Liver (tissue), 9 donors: ENCODE measurements around the gene KRCC1. TPM values are rescaled to one million over a fixed set of nuclear protein-coding genes. Genes with fewer than 3 reads are reported as not detected.

ENCODE experiments used
- DNase-seq: peaks from one replicate; pipeline ENCODE4 v3.0.0-alpha.2; 2017; ENCODE audit warnings: low spot score
- H3K27ac ChIP-seq, 2 donors: one replicate each; pipeline ENCODE4 v1.7.0; 2013; ENCODE audit warnings: inconsistent platforms in 2 of 2, low read length in 2 of 2, control low read depth in 1 of 2, low read depth in 1 of 2, mild to moderate bottlenecking in 1 of 2
- H3K27me3 ChIP-seq, 4 donors: one replicate each; pipeline versions ENCODE4 v1.6.1 to v1.7.0; 2013; ENCODE audit warnings: low read length in 3 of 4, inconsistent platforms in 1 of 4, mild to moderate bottlenecking in 1 of 4, moderate library complexity in 1 of 4; ENCODE audit not compliant: control insufficient read depth in 4 of 4, insufficient read depth in 4 of 4
- H3K36me3 ChIP-seq, 4 donors: one replicate each; pipeline versions ENCODE4 v1.6.1 to v1.7.0; 2013; ENCODE audit warnings: low read length in 3 of 4, mild to moderate bottlenecking in 3 of 4, low read depth in 1 of 4, moderate library complexity in 1 of 4; ENCODE audit not compliant: control insufficient read depth in 4 of 4, insufficient read depth in 3 of 4
- H3K4me1 ChIP-seq, 4 donors: one replicate each; pipeline versions ENCODE4 v1.6.1 to v1.7.0; 2013; ENCODE audit warnings: low read length in 3 of 4, mild to moderate bottlenecking in 3 of 4, moderate library complexity in 1 of 4; ENCODE audit not compliant: control insufficient read depth in 4 of 4, insufficient read depth in 4 of 4
- H3K4me3 ChIP-seq, 3 donors: one replicate each; pipeline versions ENCODE4 v1.6.1 to v1.7.0; 2013; ENCODE audit warnings: low read length in 3 of 3, control low read depth in 1 of 3, low read depth in 1 of 3, mild to moderate bottlenecking in 1 of 3
- H3K9ac ChIP-seq, 2 donors: one replicate each; pipeline ENCODE4 v1.7.0; 2013; ENCODE audit warnings: low read length in 2 of 2, mild to moderate bottlenecking in 2 of 2, moderate library complexity in 2 of 2, control low read depth in 1 of 2, low read depth in 1 of 2
- H3K9me3 ChIP-seq, 4 donors: one replicate each; pipeline versions ENCODE4 v1.6.1 to v1.7.0; 2013; ENCODE audit warnings: low read length in 3 of 4; ENCODE audit not compliant: control insufficient read depth in 4 of 4
- ATF3 ChIP-seq: IDR thresholded peaks from 2 replicates; pipeline ENCODE4 v1.6.1; 2016; ENCODE audit warnings: antibody characterized with exemption
- CTCF ChIP-seq: fragments of 150-350 bp; IDR thresholded peaks from 2 replicates; pipeline ENCODE4 v1.5.1; 2017; ENCODE audit warnings: improper control_type of control experiment, low read depth, low read length; ENCODE audit not compliant: missing input control
- EGR1 ChIP-seq, 2 donors: IDR thresholded peaks; 2 replicates each; pipeline ENCODE4 v1.6.1; 2016 to 2018; ENCODE audit warnings: antibody characterized with exemption in 2 of 2, low read depth in 2 of 2
- FOXA1 ChIP-seq: IDR thresholded peaks from 2 replicates; pipeline ENCODE4 v1.6.1; 2016; ENCODE audit warnings: antibody characterized with exemption
- FOXA2 ChIP-seq: IDR thresholded peaks from 2 replicates; pipeline ENCODE4 v1.6.1; 2016; ENCODE audit warnings: antibody characterized with exemption
- GABPA ChIP-seq, 2 donors: IDR thresholded peaks in 1 of 2; conservative IDR thresholded peaks in 1 of 2; 2 replicates each; pipeline ENCODE4 v1.6.1; 2016; ENCODE audit warnings: antibody characterized with exemption in 2 of 2, mild to moderate bottlenecking in 1 of 2, moderate library complexity in 1 of 2
- HNF4G ChIP-seq: IDR thresholded peaks from 2 replicates; pipeline ENCODE4 v1.6.1; 2016; ENCODE audit warnings: antibody characterized with exemption
- JUND ChIP-seq, 2 donors: IDR thresholded peaks; 2 replicates each; pipeline ENCODE4 v1.6.1; 2016; ENCODE audit warnings: antibody characterized with exemption in 2 of 2
- MAX ChIP-seq: IDR thresholded peaks from 2 replicates; pipeline ENCODE4 v1.6.1; 2016; ENCODE audit warnings: antibody characterized with exemption
- NR2F2 ChIP-seq: IDR thresholded peaks from 2 replicates; pipeline ENCODE4 v1.6.1; 2016; ENCODE audit warnings: antibody characterized with exemption
- RAD21 ChIP-seq, 2 donors: IDR thresholded peaks; 2 replicates each; pipeline ENCODE4 v1.6.1; 2016; ENCODE audit warnings: antibody characterized with exemption in 2 of 2, mild to moderate bottlenecking in 2 of 2
- REST ChIP-seq: IDR thresholded peaks from 2 replicates; pipeline ENCODE4 v1.6.1; 2016; ENCODE audit warnings: antibody characterized with exemption, mild to moderate bottlenecking
- RXRA ChIP-seq, 2 donors: IDR thresholded peaks; 2 replicates each; pipeline ENCODE4 v1.6.1; 2017 to 2018; ENCODE audit warnings: antibody characterized with exemption in 2 of 2, mild to moderate bottlenecking in 1 of 2
- SP1 ChIP-seq: IDR thresholded peaks from 2 replicates; pipeline ENCODE4 v1.6.1; 2018; ENCODE audit warnings: antibody characterized with exemption, mild to moderate bottlenecking
- TAF1 ChIP-seq: conservative IDR thresholded peaks from 2 replicates; pipeline ENCODE4 v1.6.1; 2016; ENCODE audit warnings: antibody characterized with exemption, mild to moderate bottlenecking
- YY1 ChIP-seq: IDR thresholded peaks from 2 replicates; pipeline ENCODE4 v1.6.1; 2016; ENCODE audit warnings: antibody characterized with exemption, mild to moderate bottlenecking
- ZBTB33 ChIP-seq: IDR thresholded peaks from 2 replicates; pipeline ENCODE4 v1.6.1; 2016; ENCODE audit warnings: antibody characterized with exemption
- WGBS: extraction: QIAGEN DNeasy Blood & Tissue Kit; methylation state at CpG from one replicate; pipeline ENCODE4 v1.1.7; 2013; 5-methylcytosine and 5-hydroxymethylcytosine counted together
- polyA plus RNA-seq, 2 donors: library from polyadenylated mRNA; stranded (reverse) in 1 of 2; unstranded in 1 of 2; fragments of 200-250 nt in 1 of 2; fragments of >200 nt in 1 of 2; fragmentation: Nextera tagmentation in 1 of 2; extraction: Ambion mirVana in 1 of 2; gene quantifications; one replicate each; pipeline versions ENCODE4 v1.2.1 to v1.2.3, GENCODE V29; 2013 to 2015
- total RNA-seq, 2 donors: library from RNA; depleted of rRNA; stranded (reverse); fragments of >200 nt; gene quantifications; one replicate each; pipeline ENCODE4 v1.2.3, GENCODE V29; 2014
- donor health status: healthy.
- donor health status: healthy.
- donor health status: healthy.
- donor health status: healthy.
- donor health status: healthy.

Gene KRCC1
- total and polyA plus RNA-seq, 4 donors: 7.0 to 14.8 (median 11.5) TPM

- Histone ChIP-seq H3K36me3 (peaks cover 2 to 27% (median 23%) of the 10 kb centered on the region in 4 donors), H3K4me1 (no peaks in the 10 kb centered on the region), H3K4me3 (no peak overlapping the region), H3K9ac (no peak overlapping the region), H3K27ac (no peak overlapping the region), H3K9me3 (no peaks in the 10 kb centered on the region), H3K27me3 (no peaks in the 10 kb centered on the region)
- 96% methylated on average over 4 of the region's 4 CpGs for WGBS
- TF ChIP-seq JUND (IDR thresholded peaks at IDR 0.05) (no peak), TAF1 (no peak), RXRA (IDR thresholded peaks at IDR 0.05) (no peak), GABPA (IDR thresholded peaks at IDR 0.05 in 1 of 2, conservative IDR thresholded peaks at IDR 0.05 in 1 of 2) (no peak), RAD21 (IDR thresholded peaks at IDR 0.05) (no peak), YY1 (no peak), SP1 (no peak), REST (no peak)
- no peak for DNase-seq
Measured at GRCh38 chr2:88028931-88029330, 26.7 kb downstream of the KRCC1 start.

GRCh38 chr2:88027697-88028389 lies 27.7 kb downstream of the KRCC1 start:
- Histone ChIP-seq H3K4me3 (no peak overlapping the region), H3K27me3 (no peaks in the 10 kb centered on the region), H3K9me3 (no peaks in the 10 kb centered on the region), H3K9ac (no peak overlapping the region), H3K27ac (no peak overlapping the region), H3K36me3 (peaks cover 2 to 22% (median 19%) of the 10 kb centered on the region in 4 donors), H3K4me1 (no peaks in the 10 kb centered on the region)
- WGBS: 90% methylated on average over 10 of the region's 10 CpGs
- TF ChIP-seq FOXA2: no peak
- TF ChIP-seq REST: no peak
- TF ChIP-seq SP1: no peak
- TF ChIP-seq ATF3: no peak
- TF ChIP-seq CTCF: no peak
- no peak for TF ChIP-seq ZBTB33
- no peak for TF ChIP-seq HNF4G
- no peak for TF ChIP-seq FOXA1
- TF ChIP-seq TAF1: no peak
- TF ChIP-seq EGR1 (IDR thresholded peaks at IDR 0.05; ENCODE audit: low read depth in 2 of 2): no peak
- no peak for TF ChIP-seq NR2F2
- no peak for TF ChIP-seq RXRA (IDR thresholded peaks at IDR 0.05)
- no peak for TF ChIP-seq RAD21 (IDR thresholded peaks at IDR 0.05)
- no peak for TF ChIP-seq MAX
- no peak for DNase-seq
